NCI-H82 (cell line): ENCODE measurements around the gene CIB1.
A peak's percentile ranks its signal among the peaks of the same experiment; 100 is the strongest.
"Not testable (repeated sequence)": the region's sequence is repeated elsewhere in the genome, so short reads cannot be mapped to it uniquely, and the experiment has no call there.

Experiments
- DNase-seq: peaks from one replicate; lab custom pipeline; 2025; lab: John Stamatoyannopoulos, UW

The CIB1 gene

GRCh38 chr15:90192961-90193786 is 40.6 kb downstream of the CIB1 start:
- peak; percentile 94 for DNase-seq

- peak; percentile 67 for DNase-seq
Measured at GRCh38 chr15:90191794-90192509, 41.8 kb downstream of the CIB1 start.

- no peak for DNase-seq
Measured at GRCh38 chr15:90191344-90191687, 42.4 kb downstream of the CIB1 start.

GRCh38 chr15:90190606-90191343 is 43.0 kb downstream of the CIB1 start:
- DNase-seq, result no peak

- no peak for DNase-seq
Measured at GRCh38 chr15:90189781-90190467, 43.8 kb downstream of the CIB1 start.

GRCh38 chr15:90188914-90189748 is 44.6 kb downstream of the CIB1 start:
- no peak for DNase-seq

- DNase-seq, result not testable (repeated sequence)
Measured at GRCh38 chr15:90188065-90188464, 45.7 kb downstream of the CIB1 start.

- DNase-seq, result no peak
Measured at GRCh38 chr15:90187257-90187868, 46.4 kb downstream of the CIB1 start.

- DNase-seq, result peak; percentile 71
Measured at GRCh38 chr15:90184786-90185704, 48.7 kb downstream of the CIB1 start.

GRCh38 chr15:90184119-90184785 is 49.5 kb downstream of the CIB1 start:
- DNase-seq, result no peak

GRCh38 chr15:90181776-90182175 is 52.0 kb downstream of the CIB1 start:
- peak; percentile 58 for DNase-seq
